ENCODE measurements around the gene MIB1.

DNA sequence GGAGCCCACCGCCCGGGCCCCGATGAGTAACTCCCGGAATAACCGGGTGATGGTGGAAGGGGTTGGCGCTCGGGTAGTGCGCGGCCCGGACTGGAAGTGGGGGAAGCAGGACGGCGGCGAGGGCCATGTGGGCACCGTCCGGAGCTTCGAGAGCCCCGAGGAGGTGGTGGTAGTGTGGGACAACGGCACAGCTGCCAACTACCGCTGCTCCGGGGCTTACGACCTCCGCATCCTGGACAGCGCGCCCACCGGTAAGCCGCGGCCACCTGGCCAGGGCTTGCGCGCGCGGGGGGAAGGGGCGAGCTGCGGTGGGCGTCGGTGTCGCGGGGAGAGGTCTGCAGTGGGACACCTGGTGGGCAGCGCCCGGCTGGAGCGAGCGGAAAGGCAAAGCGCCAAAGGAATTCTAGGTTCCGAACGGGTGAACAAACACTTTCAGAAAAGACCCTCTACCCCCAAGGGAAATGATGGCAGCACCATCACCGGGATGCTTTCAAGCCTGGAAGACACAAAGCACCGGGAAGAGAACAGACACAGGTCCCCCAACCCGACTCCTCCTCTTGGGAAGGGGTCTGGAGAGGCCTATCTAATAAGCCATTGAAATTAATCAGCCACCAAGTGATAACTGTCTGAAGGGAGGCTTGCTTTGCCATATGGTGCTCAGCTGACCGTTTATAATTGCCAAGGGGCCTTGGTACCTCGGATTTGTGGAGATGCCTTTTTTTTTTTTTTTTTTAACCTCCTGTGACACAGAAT is 1.1 kb downstream of the MIB1 start:
- TF ChIP-seq, protein P1, sequence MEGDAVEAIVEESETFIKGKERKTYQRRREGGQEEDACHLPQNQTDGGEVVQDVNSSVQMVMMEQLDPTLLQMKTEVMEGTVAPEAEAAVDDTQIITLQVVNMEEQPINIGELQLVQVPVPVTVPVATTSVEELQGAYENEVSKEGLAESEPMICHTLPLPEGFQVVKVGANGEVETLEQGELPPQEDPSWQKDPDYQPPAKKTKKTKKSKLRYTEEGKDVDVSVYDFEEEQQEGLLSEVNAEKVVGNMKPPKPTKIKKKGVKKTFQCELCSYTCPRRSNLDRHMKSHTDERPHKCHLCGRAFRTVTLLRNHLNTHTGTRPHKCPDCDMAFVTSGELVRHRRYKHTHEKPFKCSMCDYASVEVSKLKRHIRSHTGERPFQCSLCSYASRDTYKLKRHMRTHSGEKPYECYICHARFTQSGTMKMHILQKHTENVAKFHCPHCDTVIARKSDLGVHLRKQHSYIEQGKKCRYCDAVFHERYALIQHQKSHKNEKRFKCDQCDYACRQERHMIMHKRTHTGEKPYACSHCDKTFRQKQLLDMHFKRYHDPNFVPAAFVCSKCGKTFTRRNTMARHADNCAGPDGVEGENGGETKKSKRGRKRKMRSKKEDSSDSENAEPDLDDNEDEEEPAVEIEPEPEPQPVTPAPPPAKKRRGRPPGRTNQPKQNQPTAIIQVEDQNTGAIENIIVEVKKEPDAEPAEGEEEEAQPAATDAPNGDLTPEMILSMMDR (IDR thresholded peaks at IDR 0.05), result no peak
- TF ChIP-seq POLR2A (IDR thresholded peaks at IDR 0.05), result no peak
